HG02588 (cell line): ENCODE data around the gene BRCC3.
A peak's percentile ranks its signal among the peaks of the same experiment; 100 is the strongest.

ENCODE experiments used
- ATAC-seq: cut with Tn5 transposase; IDR thresholded peaks from one replicate; pipeline ENCODE4 v1.9.1; 2021; ENCODE audit warnings: mild to moderate bottlenecking, moderate library complexity; ENCODE audit not compliant: unreplicated experiment

The BRCC3 gene

GRCh38 chrX:155056877-155057792, 14.2 kb upstream of the BRCC3 start:
- ATAC-seq, result no peak

GRCh38 chrX:155061760-155062159, 9.5 kb upstream of the BRCC3 start:
- no peak for ATAC-seq

- no peak for ATAC-seq
These were observed 6.1 kb upstream of the BRCC3 start for GRCh38 chrX:155065035-155065734.

- ATAC-seq, result no peak
These were observed 3.1 kb upstream of the BRCC3 start for GRCh38 chrX:155068165-155068564.

GRCh38 chrX:155069414-155069813, 1.9 kb upstream of the BRCC3 start:
- no peak for ATAC-seq

GRCh38 chrX:155070038-155070437, 1.3 kb upstream of the BRCC3 start:
- no peak for ATAC-seq

- peak; percentile 21 for ATAC-seq
These were observed 689 bp upstream of the BRCC3 start for GRCh38 chrX:155070663-155070974.

- ATAC-seq, result peak; percentile 5
These were observed 479 bp downstream of the BRCC3 start for GRCh38 chrX:155071694-155072280.

GRCh38 chrX:155086202-155086840, 15.0 kb downstream of the BRCC3 start:
- ATAC-seq, result no peak

- ATAC-seq, result no peak
These were observed 15.8 kb downstream of the BRCC3 start for GRCh38 chrX:155086961-155087735.

GRCh38 chrX:155094468-155095061, 23.3 kb downstream of the BRCC3 start:
- ATAC-seq, result no peak

GRCh38 chrX:155105919-155106318, 34.6 kb downstream of the BRCC3 start:
- ATAC-seq, result no peak

- ATAC-seq, result no peak
These were observed 37.1 kb downstream of the BRCC3 start for GRCh38 chrX:155108427-155108826.

- no peak for ATAC-seq
These were observed 40.9 kb downstream of the BRCC3 start for GRCh38 chrX:155112171-155112570.

- no peak for ATAC-seq
These were observed 41.8 kb downstream of the BRCC3 start for GRCh38 chrX:155113097-155113496.

GRCh38 chrX:155115174-155115819, 44.0 kb downstream of the BRCC3 start:
- no peak for ATAC-seq

- ATAC-seq, result no peak
These were observed 56.2 kb downstream of the BRCC3 start for GRCh38 chrX:155127465-155127864.

- ATAC-seq, result no peak
These were observed 56.6 kb downstream of the BRCC3 start for GRCh38 chrX:155127940-155128339.

- ATAC-seq, result no peak
These were observed 60.8 kb downstream of the BRCC3 start for GRCh38 chrX:155132110-155132509.

- ATAC-seq, result no peak
These were observed 62.9 kb downstream of the BRCC3 start for GRCh38 chrX:155134255-155134654.
